Measurements from ENCODE around the gene HNMT.
"Not testable (repeated sequence)": the region's sequence is repeated elsewhere in the genome, so short reads cannot be mapped to it uniquely, and the experiment has no call there.

The HNMT gene

GRCh38 chr2:138040616-138041015 is 76.3 kb downstream of the HNMT start:
- in situ Hi-C loops (cut with HindIII; ENCODE audit: low sequenced_read_pairs), result no loop called here
- DNase-seq (ENCODE audit: low read depth), result no peak
- no peak overlapping the region for H3K4me3 ChIP-seq (ENCODE audit: low read depth, low read length)
- no peak for TF ChIP-seq CTCF (IDR thresholded peaks at IDR 0.05; ENCODE audit: low read depth, low read length, missing control alignments)

- no peak for DNase-seq (ENCODE audit: low read depth)
- no peak overlapping the region for H3K4me3 ChIP-seq (ENCODE audit: low read depth, low read length)
- in situ Hi-C loops (cut with HindIII; ENCODE audit: low sequenced_read_pairs), result no loop called here
- no peak for TF ChIP-seq CTCF (IDR thresholded peaks at IDR 0.05; ENCODE audit: low read depth, low read length, missing control alignments)
Measured at GRCh38 chr2:138042311-138042710, 78.0 kb downstream of the HNMT start.

- DNase-seq (ENCODE audit: low read depth); H3K4me3 ChIP-seq (ENCODE audit: low read depth, low read length); in situ Hi-C loops (cut with HindIII; ENCODE audit: low sequenced_read_pairs): not testable (repeated sequence)
Measured at GRCh38 chr2:138043588-138043987, 79.3 kb downstream of the HNMT start.

- TF ChIP-seq CTCF (IDR thresholded peaks at IDR 0.05; ENCODE audit: low read depth, low read length, missing control alignments), result no peak
- no peak overlapping the region for H3K4me3 ChIP-seq (ENCODE audit: low read depth, low read length)
- in situ Hi-C loops (cut with HindIII; ENCODE audit: low sequenced_read_pairs), result no loop called here
- no peak for DNase-seq (ENCODE audit: low read depth)
Measured at GRCh38 chr2:138058427-138058826, 94.2 kb downstream of the HNMT start.

- no peak overlapping the region for H3K4me3 ChIP-seq (ENCODE audit: low read depth, low read length)
- in situ Hi-C loops (cut with HindIII; ENCODE audit: low sequenced_read_pairs), result no loop called here
- no peak for DNase-seq (ENCODE audit: low read depth)
- no peak for TF ChIP-seq CTCF (IDR thresholded peaks at IDR 0.05; ENCODE audit: low read depth, low read length, missing control alignments)
Measured at GRCh38 chr2:138059487-138060300, 95.4 kb downstream of the HNMT start.

GRCh38 chr2:138060301-138060635 is 96.0 kb downstream of the HNMT start:
- DNase-seq (ENCODE audit: low read depth), result peak; percentile 60
- no peak for TF ChIP-seq CTCF (IDR thresholded peaks at IDR 0.05; ENCODE audit: low read depth, low read length, missing control alignments)

GRCh38 chr2:138061961-138062360 is 97.7 kb downstream of the HNMT start:
- H3K4me3 ChIP-seq (ENCODE audit: low read depth, low read length), result no peak overlapping the region
- no peak for TF ChIP-seq CTCF (IDR thresholded peaks at IDR 0.05; ENCODE audit: low read depth, low read length, missing control alignments)
- in situ Hi-C loops (cut with HindIII; ENCODE audit: low sequenced_read_pairs), result no loop called here
- DNase-seq (ENCODE audit: low read depth), result no peak

More at GRCh38 chr2:138060301-138060635, 96.0 kb downstream of the HNMT start:
- in situ Hi-C loops (cut with HindIII; ENCODE audit: low sequenced_read_pairs), result no loop called here
- no peak overlapping the region for H3K4me3 ChIP-seq (ENCODE audit: low read depth, low read length)

All from astrocyte of the cerebellum (primary cell).